Measurements from ENCODE around the gene ANAPC16. TPM values are rescaled to one million over a fixed set of nuclear protein-coding genes. Genes with fewer than 3 reads are reported as not detected.

Gene ANAPC16
- total and polyA plus RNA-seq, 2 donors (not counting 1 experiment from before 2014, with no cell fraction given) = 104 to 132 TPM

DNA sequence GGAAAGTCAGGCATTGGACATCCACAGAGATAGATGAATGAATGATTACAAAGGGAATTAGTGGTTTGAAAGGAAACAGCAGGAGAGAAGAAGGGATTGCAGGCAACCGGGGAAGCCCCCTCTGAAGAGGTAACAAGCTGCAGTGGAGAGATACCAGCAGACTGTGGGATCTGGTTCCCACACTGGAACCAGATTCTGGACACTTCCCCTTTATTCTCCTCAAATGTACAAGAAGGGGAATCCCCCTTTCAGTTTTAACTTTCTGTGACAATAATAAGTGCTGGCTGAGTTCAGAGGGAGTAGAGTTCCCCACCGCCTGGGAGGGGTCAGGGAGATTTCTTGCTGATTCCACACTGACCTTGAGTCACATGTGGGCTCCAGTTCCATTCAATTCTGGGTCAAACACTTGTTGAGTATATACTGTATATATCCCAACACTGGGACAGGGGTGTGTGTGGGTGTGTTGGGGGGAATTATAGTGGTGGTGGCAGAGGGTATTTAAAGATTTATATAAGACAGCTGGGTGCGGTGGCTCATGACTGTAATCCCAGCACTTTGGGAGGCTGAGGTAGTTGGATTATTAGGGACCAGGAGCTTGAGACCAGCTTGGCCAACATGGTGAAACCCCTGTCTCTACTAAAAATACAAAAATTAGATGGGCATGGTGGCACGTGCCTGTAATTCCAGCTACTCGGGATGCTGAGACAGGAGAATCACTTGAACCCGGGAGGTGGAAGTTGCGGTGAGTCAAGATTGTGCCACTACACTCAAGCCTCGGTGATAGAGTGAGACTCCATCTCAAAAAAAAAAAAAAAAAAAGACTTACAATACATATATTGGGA lies 41.5 kb downstream of the ANAPC16 start:
- Mint-ChIP-seq H3K27ac (peak overlapping the region; percentile 89), H3K4me1 (peaks cover 70% of the 10 kb centered on the region), H3K4me3 (peak overlapping the region; percentile 74), H3K27me3 (no peaks in the 10 kb centered on the region), H3K9me3 (ENCODE audit: insufficient read depth) (no peaks in the 10 kb centered on the region)
- no peaks in the 10 kb centered on the region for H3K27me3 ChIP-seq (replicated peaks in 1 of 4; ENCODE audit: control extremely low read depth in 1 of 4, control insufficient read depth in 3 of 4, insufficient read depth in 4 of 4, low read length in 3 of 4)
- H2AFZ ChIP-seq (ENCODE audit: insufficient read depth, low read depth, low read length, poor library complexity, severe bottlenecking) = no peak overlapping the region
- H3K27ac ChIP-seq (ENCODE audit: low read length in 2 of 2) = peak overlapping the region in 1 of 2 donors; percentile 21
- ChIA-PET POLR2A (interaction anchor here (0.5 to 1.1 kb wide), 4 partner anchors 9 to 58 kb away, joined by 3 to 8 read pairs (median 4); no protein-coding TSS in a partner anchor), CTCF (interaction anchor here (0.7 to 8.3 kb wide), 6 partner anchors 18 to 492 kb away, joined by 3 to 48 read pairs (median 4); no protein-coding TSS in a partner anchor)
- no peaks in the 10 kb centered on the region for H3K36me3 ChIP-seq (replicated peaks in 1 of 2; ENCODE audit: control extremely low read depth in 1 of 2, control insufficient read depth in 1 of 2, extremely low read depth in 1 of 2, insufficient read depth in 2 of 2, low read length in 1 of 2)
- H3K9ac ChIP-seq (ENCODE audit: low read length) = no peak overlapping the region
- peaks cover 73 to 88% of the 10 kb centered on the region in 2 donors for H3K4me1 ChIP-seq (ENCODE audit: control insufficient read depth in 2 of 2, insufficient read depth in 2 of 2, low read length in 2 of 2)
- intact Hi-C loops (cut with micrococcal nuclease) = loop anchor here (1.0 kb wide), 1 partner anchor 9 kb away; no protein-coding TSS in a partner anchor
- H4K20me1 ChIP-seq (ENCODE audit: control insufficient read depth, insufficient read depth, low read length, poor library complexity, severe bottlenecking) = no peaks in the 10 kb centered on the region
- H3K9me3 ChIP-seq (ENCODE audit: control extremely low read depth in 1 of 3, control insufficient read depth in 2 of 3, insufficient read depth in 1 of 3, low read length in 2 of 3) = no peaks in the 10 kb centered on the region
- no peak overlapping the region for H3K4me3 ChIP-seq (ENCODE audit: control extremely low read depth in 1 of 5, extremely low read depth in 1 of 5, insufficient read depth in 1 of 5, low read depth in 2 of 5, low read length in 4 of 5)
- DNase-seq (peak; percentile 76), ATAC-seq (ENCODE audit: low read depth) (peak; percentile 32)
- H3K4me2 ChIP-seq (replicated peaks; ENCODE audit: low read depth, low read length, poor library complexity, severe bottlenecking) = peak overlapping the region; percentile 49
- 28% methylated on average over 2 of the region's 8 CpGs for whole genome bisulfite sequencing (ENCODE audit: insufficient coverage)
- peaks cover 3% of the 10 kb centered on the region for H3K79me2 ChIP-seq (ENCODE audit: control insufficient read depth, insufficient read depth, low read length)
- TF ChIP-seq, protein P1, sequence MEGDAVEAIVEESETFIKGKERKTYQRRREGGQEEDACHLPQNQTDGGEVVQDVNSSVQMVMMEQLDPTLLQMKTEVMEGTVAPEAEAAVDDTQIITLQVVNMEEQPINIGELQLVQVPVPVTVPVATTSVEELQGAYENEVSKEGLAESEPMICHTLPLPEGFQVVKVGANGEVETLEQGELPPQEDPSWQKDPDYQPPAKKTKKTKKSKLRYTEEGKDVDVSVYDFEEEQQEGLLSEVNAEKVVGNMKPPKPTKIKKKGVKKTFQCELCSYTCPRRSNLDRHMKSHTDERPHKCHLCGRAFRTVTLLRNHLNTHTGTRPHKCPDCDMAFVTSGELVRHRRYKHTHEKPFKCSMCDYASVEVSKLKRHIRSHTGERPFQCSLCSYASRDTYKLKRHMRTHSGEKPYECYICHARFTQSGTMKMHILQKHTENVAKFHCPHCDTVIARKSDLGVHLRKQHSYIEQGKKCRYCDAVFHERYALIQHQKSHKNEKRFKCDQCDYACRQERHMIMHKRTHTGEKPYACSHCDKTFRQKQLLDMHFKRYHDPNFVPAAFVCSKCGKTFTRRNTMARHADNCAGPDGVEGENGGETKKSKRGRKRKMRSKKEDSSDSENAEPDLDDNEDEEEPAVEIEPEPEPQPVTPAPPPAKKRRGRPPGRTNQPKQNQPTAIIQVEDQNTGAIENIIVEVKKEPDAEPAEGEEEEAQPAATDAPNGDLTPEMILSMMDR (IDR thresholded peaks at IDR 0.05) = no peak
- TF ChIP-seq EZH2 (IDR thresholded peaks at IDR 0.05; ENCODE audit: borderline replicate concordance, insufficient read depth, low read depth, low read length, poor library complexity, severe bottlenecking) = no peak

DNA sequence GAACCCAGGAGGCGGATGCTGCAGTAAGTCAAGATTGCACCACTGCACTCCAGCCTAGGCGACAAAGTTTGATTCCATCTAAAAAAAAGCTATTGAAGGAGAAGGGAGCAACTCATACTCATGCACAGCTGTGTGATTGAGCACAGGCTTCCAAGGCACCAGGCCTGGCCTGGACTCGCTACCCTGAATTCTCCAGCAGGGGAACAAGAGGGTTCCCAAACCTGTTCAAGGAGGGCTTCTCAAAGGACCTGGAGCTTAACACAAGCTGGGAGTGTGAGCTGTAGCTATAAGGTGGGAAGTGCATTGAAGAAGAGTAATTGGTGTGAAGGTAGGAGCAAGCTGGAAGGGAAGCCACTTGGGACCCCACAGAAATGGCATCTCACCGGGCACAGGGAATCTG lies 42.8 kb downstream of the ANAPC16 start:
- H3K27me3 Mint-ChIP-seq = no peaks in the 10 kb centered on the region

More for the DNA sequence above, 42.8 kb downstream of the ANAPC16 start:
- H3K4me3 Mint-ChIP-seq = no peak overlapping the region
- ATAC-seq (ENCODE audit: low read depth) (no peak), DNase-seq (no peak)
- no peak overlapping the region for H3K27ac ChIP-seq (ENCODE audit: low read length in 2 of 2)
- H4K20me1 ChIP-seq (ENCODE audit: control insufficient read depth, insufficient read depth, low read length, poor library complexity, severe bottlenecking) = no peaks in the 10 kb centered on the region
- intact Hi-C loops (cut with micrococcal nuclease) = no loop called here
- peak overlapping the region; percentile 15 for H3K27ac Mint-ChIP-seq
- H3K36me3 ChIP-seq (replicated peaks in 1 of 2; ENCODE audit: control extremely low read depth in 1 of 2, control insufficient read depth in 1 of 2, extremely low read depth in 1 of 2, insufficient read depth in 2 of 2, low read length in 1 of 2) = no peaks in the 10 kb centered on the region
- no peaks in the 10 kb centered on the region for H3K9me3 Mint-ChIP-seq (ENCODE audit: insufficient read depth)
- no peak overlapping the region for H2AFZ ChIP-seq (ENCODE audit: insufficient read depth, low read depth, low read length, poor library complexity, severe bottlenecking)
- 93% methylated on average over 4 of the region's 4 CpGs for WGBS (ENCODE audit: insufficient coverage)
- no peak overlapping the region for H3K4me2 ChIP-seq (replicated peaks; ENCODE audit: low read depth, low read length, poor library complexity, severe bottlenecking)
- TF ChIP-seq, protein P1 (IDR thresholded peaks at IDR 0.05) = no peak
- no peak for TF ChIP-seq EZH2 (IDR thresholded peaks at IDR 0.05; ENCODE audit: borderline replicate concordance, insufficient read depth, low read depth, low read length, poor library complexity, severe bottlenecking)
- POLR2A ChIA-PET = interaction anchor here (1.2 to 1.3 kb wide), 2 partner anchors 43 to 61 kb away, joined by 3 to 4 read pairs; partner anchors contain the start of genes ANAPC16 and ASCC1
- peaks cover 3% of the 10 kb centered on the region for H3K79me2 ChIP-seq (ENCODE audit: control insufficient read depth, insufficient read depth, low read length)
- no peak overlapping the region for H3K9ac ChIP-seq (ENCODE audit: low read length)
- CTCF ChIA-PET = interaction anchor here (0.6 to 8.3 kb wide), 7 partner anchors 11 to 78 kb away, joined by 3 to 48 read pairs (median 3); partner anchors contain the start of gene DDIT4
- no peak overlapping the region for H3K4me3 ChIP-seq (ENCODE audit: control extremely low read depth in 1 of 5, extremely low read depth in 1 of 5, insufficient read depth in 1 of 5, low read depth in 2 of 5, low read length in 4 of 5)
- no peaks in the 10 kb centered on the region for H3K27me3 ChIP-seq (replicated peaks in 1 of 4; ENCODE audit: control extremely low read depth in 1 of 4, control insufficient read depth in 3 of 4, insufficient read depth in 4 of 4, low read length in 3 of 4)
- no peaks in the 10 kb centered on the region for H3K9me3 ChIP-seq (ENCODE audit: control extremely low read depth in 1 of 3, control insufficient read depth in 2 of 3, insufficient read depth in 1 of 3, low read length in 2 of 3)
- H3K4me1 Mint-ChIP-seq = peaks cover 62% of the 10 kb centered on the region
- H3K4me1 ChIP-seq (ENCODE audit: control insufficient read depth in 2 of 2, insufficient read depth in 2 of 2, low read length in 2 of 2) = peaks cover 66 to 84% of the 10 kb centered on the region in 2 donors

All from B cell (primary cell).